HepG2 (cell line): ENCODE measurements around the gene METTL27. TPM values are rescaled to one million over a fixed set of nuclear protein-coding genes. Genes with fewer than 3 reads are reported as not detected.

ENCODE experiments used
- ATAC-seq: fragments of 200-7000 bp; cut with Tn5 transposase; 3 replicates; pipeline ENCODE4 v1.9.1; 2020; ENCODE audit warnings: mild to moderate bottlenecking, moderate library complexity
- BruUV-seq: library from RNA; stranded (reverse); fragments of 400-500 nt; replicated peaks from 2 replicates; lab custom pipeline; 2021; lab: Mats Ljungman, UMichigan
- CTCF ChIA-PET: fragments of 300-600 bp; formaldehyde crosslinking; extraction: SDS; loops from one replicate; lab custom pipeline; 2021; ENCODE audit warnings: low total read pairs, inconsistent platforms, low intra/inter-chr PET ratio; lab: Yijun Ruan, JAX
- POLR2A ChIA-PET: fragments of 350-600 bp; sonication (Branson Sonifier 250); formaldehyde crosslinking; loops from one replicate; lab custom pipeline; 2020; ENCODE audit warnings: antibody characterized with exemption, inconsistent platforms; lab: Yijun Ruan, JAX
- DNase-seq: peaks from one replicate; pipeline ENCODE4 v3.0.0-alpha.2; 2015; ENCODE audit warnings: low spot score
- FAIRE-seq: peaks from 3 replicates; lab custom pipeline; 2011; peaks lifted over from hg19 to GRCh38; lab: Jason Lieb, UNC
- H2AFZ ChIP-seq: one replicate; pipeline ENCODE4 v1.6.1; 2011; ENCODE audit warnings: low read length, inconsistent platforms
- H3K27ac ChIP-seq: fragments of 300-600 bp; 3 replicates; pipeline ENCODE4 v1.8.0; 2011; ENCODE audit warnings: mixed run types, mild to moderate bottlenecking, mixed read lengths, low read length, inconsistent platforms; ENCODE audit not compliant: insufficient read depth; ENCODE audit errors: extremely low read length
- H3K27me3 ChIP-seq, 2 experiments: fragments of 200-600 bp in 1 of 2; 2 replicates in 1 of 2; 3 replicates in 1 of 2; pipeline versions ENCODE4 v1.6.0 to v1.8.0; 2011; ENCODE audit warnings: low read length in 2 of 2, mild to moderate bottlenecking in 2 of 2, moderate library complexity in 2 of 2, inconsistent platforms in 1 of 2; ENCODE audit not compliant: insufficient read depth in 2 of 2, control insufficient read depth in 1 of 2
- H3K36me3 ChIP-seq, 2 experiments: fragments of 200-600 bp in 1 of 2; replicated peaks in 1 of 2; 2 replicates in 1 of 2; 3 replicates in 1 of 2; pipeline versions ENCODE4 v1.5.1 to v1.8.0; 2011; ENCODE audit warnings: low read length in 2 of 2, inconsistent platforms in 1 of 2; ENCODE audit not compliant: insufficient read depth in 2 of 2, control insufficient read depth in 1 of 2
- H3K4me1 ChIP-seq: 2 replicates; pipeline ENCODE4 v1.5.1; 2012; ENCODE audit warnings: low read length, inconsistent platforms; ENCODE audit not compliant: insufficient read depth
- H3K4me2 ChIP-seq: 2 replicates; pipeline ENCODE4 v1.6.0; 2011; ENCODE audit warnings: low read depth, low read length, inconsistent platforms
- H3K4me3 ChIP-seq, 3 experiments: fragments of 200-600 bp in 1 of 3; sonication (generic), shearing (Covaris generic) in 1 of 3; replicated peaks in 1 of 3; 2 replicates each; pipeline ENCODE4 v1.5.1; 2011 to 2016; ENCODE audit warnings: low read length in 3 of 3, inconsistent platforms in 2 of 3, low read depth in 2 of 3, mild to moderate bottlenecking in 2 of 3, control low read depth in 1 of 3, mixed read lengths in 1 of 3; ENCODE audit not compliant: insufficient read depth in 1 of 3
- H3K79me2 ChIP-seq: one replicate; pipeline ENCODE4 v1.6.1; 2011; ENCODE audit warnings: low read length, inconsistent platforms; ENCODE audit not compliant: insufficient read depth
- H3K9ac ChIP-seq: 2 replicates; pipeline ENCODE4 v1.6.0; 2011; ENCODE audit warnings: mild to moderate bottlenecking, low read depth, low read length, inconsistent platforms; ENCODE audit not compliant: insufficient read depth
- H3K9me3 ChIP-seq: 2 replicates; pipeline ENCODE4 v1.5.1; 2012; ENCODE audit warnings: mild to moderate bottlenecking, low read length
- H4K20me1 ChIP-seq: 2 replicates; pipeline ENCODE4 v1.6.0; 2011; ENCODE audit warnings: inconsistent platforms, mild to moderate bottlenecking, low read length, moderate library complexity; ENCODE audit not compliant: insufficient read depth
- AKNA ChIP-seq: sonication (generic); formaldehyde crosslinking; IDR thresholded peaks from 2 replicates; pipeline ENCODE4 v1.4.0; 2020; ENCODE audit warnings: missing genetic modification reagents, borderline replicate concordance
- FOXP1 ChIP-seq, 2 experiments: fragments of 450-650 bp in 1 of 2; IDR thresholded peaks; 2 replicates each; pipeline ENCODE4 v1.6.1; 2017 to 2018; ENCODE audit warnings: antibody characterized with exemption in 1 of 2
- REST ChIP-seq, 2 experiments: IDR thresholded peaks; 2 replicates each; pipeline ENCODE4 v1.6.1; 2011 to 2012; ENCODE audit warnings: low read length in 2 of 2, borderline replicate concordance in 1 of 2, low read depth in 1 of 2, mild to moderate bottlenecking in 1 of 2, moderate library complexity in 1 of 2
- SCMH1 ChIP-seq: sonication (generic); formaldehyde crosslinking; IDR thresholded peaks from 2 replicates; pipeline ENCODE4 v1.9.0; 2021; ENCODE audit warnings: missing genetic modification reagents, mild to moderate bottlenecking, borderline replicate concordance
- ZNF430 ChIP-seq: sonication (generic); formaldehyde crosslinking; IDR thresholded peaks from 2 replicates; pipeline ENCODE4 v1.9.0; 2021; ENCODE audit warnings: mild to moderate bottlenecking, missing genetic modification reagents
- ZNF563 ChIP-seq: sonication (generic); formaldehyde crosslinking; IDR thresholded peaks from 2 replicates; pipeline ENCODE4 v1.8.0; 2022; ENCODE audit warnings: mild to moderate bottlenecking, moderate library complexity, missing genetic modification reagents
- ZNF629 ChIP-seq: sonication (generic); formaldehyde crosslinking; conservative IDR thresholded peaks from 2 replicates; pipeline ENCODE4 v1.5.0; 2020; ENCODE audit warnings: missing genetic modification reagents
- ZNF652 ChIP-seq: IDR thresholded peaks from 2 replicates; pipeline ENCODE4 v1.6.1; 2016; ENCODE audit warnings: low read depth, borderline replicate concordance
- ZNF839 ChIP-seq: sonication (generic); formaldehyde crosslinking; IDR thresholded peaks from 2 replicates; pipeline ENCODE4 v1.4.0; 2020; ENCODE audit warnings: missing genetic modification reagents, mild to moderate bottlenecking, borderline replicate concordance
- WGBS: methylation state at CpG from one replicate; pipeline ENCODE4 v1.1.6; 2017; ENCODE audit warnings: low lambda C conversion rate; 5-methylcytosine and 5-hydroxymethylcytosine counted together
- in situ Hi-C: cut with HindIII; loops from 2 replicates; pipeline ENCODE4 v1.10.0; 2017; ENCODE audit warnings: low pct_unique_long_range_greater_than_20kb; ENCODE audit not compliant: extremely low pct_ligation_motif_present
- intact Hi-C: fragments of 100-400 bp; cut with micrococcal nuclease; formaldehyde crosslinking; loops from one replicate; pipeline ENCODE4 v1.10.0; 2022; ENCODE audit not compliant: unreplicated experiment
- polyA plus RNA-seq, 8 experiments: library from polyadenylated mRNA; depleted of rRNA in 3 of 8; stranded (reverse) in 7 of 8; unstranded in 1 of 8; fragments of >200 nt; fragmentation: Illumina TruSeq in 4 of 8; extraction: Trizol in 4 of 8; gene quantifications; 2 replicates each; pipeline versions ENCODE4 v1.2.1 to v1.2.3, GENCODE V29; 2011 to 2016; ENCODE audit warnings: low read depth in 4 of 8, missing spikeins in 1 of 8, mixed read lengths in 1 of 8; ENCODE audit not compliant: insufficient read depth in 1 of 8
- total RNA-seq, 5 experiments: library from RNA; depleted of rRNA; stranded (reverse); fragments of >200 nt; fragmentation: Illumina TruSeq; extraction: Trizol; gene quantifications; 2 replicates each; pipeline ENCODE4 v1.2.3, GENCODE V29; 2016; ENCODE audit warnings: low read depth in 1 of 5

The METTL27 gene
- total and polyA plus RNA-seq, 2 of the 13 experiments (the other 11 are each of a cell fraction or from before 2014, with no cell fraction given), result 2.0 to 3.0 TPM

GRCh38 chr7:73876973-73877372 is 34.7 kb upstream of the METTL27 start (continued):
- TF ChIP-seq AKNA (CRISPR knock-in tag) (no peak), SCMH1 (CRISPR knock-in tag) (no peak), ZNF839 (CRISPR knock-in tag) (no peak), FOXP1 (IDR thresholded peaks at IDR 0.05) (no peak), FOXP1 (CRISPR knock-in tag; IDR thresholded peaks at IDR 0.05) (no peak), ZNF430 (no peak), ZNF563 (CRISPR knock-in tag) (no peak), ZNF652 (CRISPR knock-in tag) (no peak)
- TF ChIP-seq, all 625 proteins: peak for 0

DNA sequence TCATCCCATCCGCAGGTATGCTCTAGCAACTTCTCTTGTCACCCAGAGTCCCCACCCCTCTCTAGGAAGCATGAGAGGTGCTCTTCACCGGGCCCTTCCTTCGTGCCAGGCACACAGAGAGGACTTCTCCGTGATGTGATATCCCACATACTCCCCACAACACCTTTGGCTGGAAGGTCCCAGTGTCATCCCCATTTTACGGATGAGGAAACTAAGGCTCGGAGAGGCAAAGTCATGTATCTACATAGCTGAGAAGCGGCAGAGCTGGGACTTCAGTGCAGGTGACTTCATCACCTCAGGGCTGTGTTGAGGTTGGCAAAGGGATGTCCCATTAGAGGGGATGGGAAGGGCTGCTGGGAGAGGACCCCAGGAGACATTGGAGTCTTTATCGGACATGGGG is 34.0 kb upstream of the METTL27 start:
- H3K36me3 ChIP-seq, result no peaks in the 10 kb centered on the region
- H3K27ac ChIP-seq, result no peak overlapping the region
- H3K4me2 ChIP-seq, result no peak overlapping the region
- no peaks in the 10 kb centered on the region for H3K79me2 ChIP-seq
- ATAC-seq (no peak), FAIRE-seq (no peak), DNase-seq (no peak)
- in situ Hi-C loops, result no loop called here
- no peaks in the 10 kb centered on the region for H4K20me1 ChIP-seq
- H3K4me1 ChIP-seq, result peaks cover 34% of the 10 kb centered on the region
- ChIA-PET POLR2A (no interaction called here), CTCF (no interaction called here)
- peaks cover 1 to 3% of the 10 kb centered on the region in 2 experiments; a peak in 1 of 5 replicates for H3K27me3 ChIP-seq
- intact Hi-C loops, result no loop called here
- 48% methylated on average over 7 of the region's 8 CpGs for WGBS
- H3K9ac ChIP-seq, result no peak overlapping the region
- TF ChIP-seq REST (IDR thresholded peaks at IDR 0.05; ENCODE audit: borderline replicate concordance in 1 of 2, low read depth in 1 of 2, low read length in 2 of 2), result no peak
- peak; percentile 56; the same call in 1 of the 2 replicates for TF ChIP-seq ZNF629
- no peak overlapping the region for H3K4me3 ChIP-seq
- no peaks in the 10 kb centered on the region for H3K9me3 ChIP-seq
- no TSS peak for BruUV-seq
- H2AFZ ChIP-seq, result no peak overlapping the region
